ENCODE data around the gene PLAGL2. TPM values are rescaled to one million over a fixed set of nuclear protein-coding genes. Genes with fewer than 3 reads are reported as not detected.
A peak's percentile ranks its signal among the peaks of the same experiment; 100 is the strongest.

Gene PLAGL2
- total and polyA plus RNA-seq, 4 experiments from 2014 or later = 1.1 to 20.7 (median 12.0) TPM

- H3K27me3 Mint-ChIP-seq = no peaks in the 10 kb centered on the region
- H3K27ac Mint-ChIP-seq = peak overlapping the region; percentile 85 to 96 (median 93)
- H3K4me3 ChIP-seq (ENCODE audit: low read length in 2 of 2) = peak overlapping the region; percentile 57 to 60
- no peaks in the 10 kb centered on the region for H3K9me3 ChIP-seq (ENCODE audit: control insufficient read depth in 1 of 2, low read length in 2 of 2)
- no peaks in the 10 kb centered on the region for H3K27me3 ChIP-seq (ENCODE audit: insufficient read depth, low read length)
- peak overlapping the region; percentile 83 to 92 (median 86) for H3K4me3 Mint-ChIP-seq
- intact Hi-C loops (cut with micrococcal nuclease) = loop anchor here (2.0 kb wide), 1 partner anchor 17 kb away; the partner anchor contains the start of genes PLAGL2 and POFUT1
- H3K27ac ChIP-seq (ENCODE audit: low read depth, low read length) = peak overlapping the region; percentile 59
- H3K4me1 ChIP-seq (ENCODE audit: insufficient read depth, low read length) = peaks cover 16% of the 10 kb centered on the region
- H3K36me3 Mint-ChIP-seq = peaks cover 3 to 11% of the 10 kb centered on the region in 2 donors
- DNase-seq = peak; percentile 42 to 52 (median 47)
- peaks cover 6 to 34% (median 22%) of the 10 kb centered on the region in 4 donors for H3K4me1 Mint-ChIP-seq
- peaks cover 1% of the 10 kb centered on the region for H3K36me3 ChIP-seq (ENCODE audit: insufficient read depth, low read length)
- no peaks in the 10 kb centered on the region for H3K9me3 Mint-ChIP-seq
- CTCF ChIA-PET (ENCODE audit: partially characterized antibody) = no interaction called here
- POLR2A ChIA-PET (ENCODE audit: partially characterized antibody) = interaction anchor here (0.9 to 2.1 kb wide), 9 partner anchors 8 to 345 kb away, joined by 3 to 8 read pairs (median 5); partner anchors contain the start of genes ASXL1, PLAGL2 and TM9SF4
Measured at GRCh38 chr20:32189691-32190615, 17.6 kb downstream of the PLAGL2 start.

GRCh38 chr20:32189123-32189410 is 18.5 kb downstream of the PLAGL2 start:
- peaks cover 16% of the 10 kb centered on the region for H3K4me1 ChIP-seq (ENCODE audit: insufficient read depth, low read length)
- Mint-ChIP-seq H3K27ac (peak overlapping the region in 6 of 7 donors; percentile 30 to 95 (median 92)), H3K4me3 (peak overlapping the region; percentile 82 to 92 (median 86)), H3K9me3 (no peaks in the 10 kb centered on the region), H3K27me3 (no peaks in the 10 kb centered on the region), H3K4me1 (peaks cover 6 to 34% (median 22%) of the 10 kb centered on the region in 4 donors), H3K36me3 (peaks cover 0 to 6% of the 10 kb centered on the region in 2 donors)
- no peak for DNase-seq
- ChIA-PET POLR2A (ENCODE audit: partially characterized antibody) (interaction anchor here (1.0 to 2.1 kb wide), 6 partner anchors 9 to 346 kb away, joined by 3 to 8 read pairs (median 5); partner anchors contain the start of genes ASXL1 and TM9SF4), CTCF (ENCODE audit: partially characterized antibody) (no interaction called here)
- H3K9me3 ChIP-seq (ENCODE audit: control insufficient read depth in 1 of 2, low read length in 2 of 2) = no peaks in the 10 kb centered on the region
- intact Hi-C loops (cut with micrococcal nuclease) = no loop called here
- H3K27ac ChIP-seq (ENCODE audit: low read depth, low read length) = peak overlapping the region; percentile 59
- no peaks in the 10 kb centered on the region for H3K27me3 ChIP-seq (ENCODE audit: insufficient read depth, low read length)
- no peak overlapping the region for H3K4me3 ChIP-seq (ENCODE audit: low read length in 2 of 2)
- no peaks in the 10 kb centered on the region for H3K36me3 ChIP-seq (ENCODE audit: insufficient read depth, low read length)

GRCh38 chr20:32188376-32189122 is 19.0 kb downstream of the PLAGL2 start:
- Mint-ChIP-seq H3K36me3 (peaks cover 0 to 1% of the 10 kb centered on the region in 2 donors), H3K4me1 (peaks cover 6 to 34% (median 22%) of the 10 kb centered on the region in 4 donors), H3K27ac (peak overlapping the region; percentile 30 to 95 (median 88)), H3K9me3 (no peaks in the 10 kb centered on the region), H3K27me3 (no peaks in the 10 kb centered on the region), H3K4me3 (peak overlapping the region; percentile 50 to 92 (median 84))
- intact Hi-C loops (cut with micrococcal nuclease) = no loop called here
- Histone ChIP-seq H3K4me3 (ENCODE audit: low read length in 2 of 2) (no peak overlapping the region), H3K27me3 (ENCODE audit: insufficient read depth, low read length) (no peaks in the 10 kb centered on the region), H3K9me3 (ENCODE audit: control insufficient read depth in 1 of 2, low read length in 2 of 2) (no peaks in the 10 kb centered on the region), H3K27ac (ENCODE audit: low read depth, low read length) (no peak overlapping the region), H3K36me3 (ENCODE audit: insufficient read depth, low read length) (no peaks in the 10 kb centered on the region), H3K4me1 (ENCODE audit: insufficient read depth, low read length) (peaks cover 16% of the 10 kb centered on the region)
- DNase-seq = no peak
- ChIA-PET CTCF (ENCODE audit: partially characterized antibody) (no interaction called here), POLR2A (ENCODE audit: partially characterized antibody) (interaction anchor here (1.4 to 2.1 kb wide), 3 partner anchors 17 to 346 kb away, joined by 3 to 8 read pairs (median 5); partner anchors contain the start of gene TM9SF4)

GRCh38 chr20:32186506-32186905 is 21.0 kb downstream of the PLAGL2 start:
- H3K36me3 Mint-ChIP-seq = no peaks in the 10 kb centered on the region
- Histone ChIP-seq H3K4me1 (ENCODE audit: insufficient read depth, low read length) (peaks cover 16% of the 10 kb centered on the region), H3K27ac (ENCODE audit: low read depth, low read length) (no peak overlapping the region), H3K27me3 (ENCODE audit: insufficient read depth, low read length) (no peaks in the 10 kb centered on the region), H3K9me3 (ENCODE audit: control insufficient read depth in 1 of 2, low read length in 2 of 2) (no peaks in the 10 kb centered on the region), H3K36me3 (ENCODE audit: insufficient read depth, low read length) (no peaks in the 10 kb centered on the region), H3K4me3 (ENCODE audit: low read length in 2 of 2) (no peak overlapping the region)
- DNase-seq = no peak
- peaks cover 6 to 28% (median 21%) of the 10 kb centered on the region in 4 donors for H3K4me1 Mint-ChIP-seq
- intact Hi-C loops (cut with micrococcal nuclease) = no loop called here
- H3K9me3 Mint-ChIP-seq = no peaks in the 10 kb centered on the region
- H3K27ac Mint-ChIP-seq = no peak overlapping the region
- H3K4me3 Mint-ChIP-seq = no peak overlapping the region
- ChIA-PET CTCF (ENCODE audit: partially characterized antibody) (no interaction called here), POLR2A (ENCODE audit: partially characterized antibody) (no interaction called here)
- H3K27me3 Mint-ChIP-seq = no peaks in the 10 kb centered on the region

- Histone ChIP-seq H3K4me1 (ENCODE audit: insufficient read depth, low read length) (peaks cover 16% of the 10 kb centered on the region), H3K27me3 (ENCODE audit: insufficient read depth, low read length) (no peaks in the 10 kb centered on the region), H3K9me3 (ENCODE audit: control insufficient read depth in 1 of 2, low read length in 2 of 2) (no peaks in the 10 kb centered on the region), H3K36me3 (ENCODE audit: insufficient read depth, low read length) (no peaks in the 10 kb centered on the region), H3K27ac (ENCODE audit: low read depth, low read length) (no peak overlapping the region), H3K4me3 (ENCODE audit: low read length in 2 of 2) (no peak overlapping the region)
- H3K9me3 Mint-ChIP-seq = no peaks in the 10 kb centered on the region
- H3K27ac Mint-ChIP-seq = peak overlapping the region in 4 of 7 donors; percentile 42 to 65 (median 48)
- H3K4me3 Mint-ChIP-seq = no peak overlapping the region
- no peaks in the 10 kb centered on the region for H3K36me3 Mint-ChIP-seq
- intact Hi-C loops (cut with micrococcal nuclease) = no loop called here
- no peaks in the 10 kb centered on the region for H3K27me3 Mint-ChIP-seq
- ChIA-PET POLR2A (ENCODE audit: partially characterized antibody) (no interaction called here), CTCF (ENCODE audit: partially characterized antibody) (no interaction called here)
- no peak for DNase-seq
- H3K4me1 Mint-ChIP-seq = peaks cover 6 to 18% (median 12%) of the 10 kb centered on the region in 4 donors
Measured at GRCh38 chr20:32184961-32185603, 22.5 kb downstream of the PLAGL2 start.

- no peak overlapping the region for H3K4me3 Mint-ChIP-seq
- CTCF ChIA-PET (ENCODE audit: partially characterized antibody) = no interaction called here
Measured at GRCh38 chr20:32183947-32184635, 23.5 kb downstream of the PLAGL2 start.

More at GRCh38 chr20:32183947-32184635, 23.5 kb downstream of the PLAGL2 start:
- Histone ChIP-seq H3K4me1 (ENCODE audit: insufficient read depth, low read length) (peaks cover 9% of the 10 kb centered on the region), H3K4me3 (ENCODE audit: low read length in 2 of 2) (no peak overlapping the region), H3K36me3 (ENCODE audit: insufficient read depth, low read length) (no peaks in the 10 kb centered on the region), H3K9me3 (ENCODE audit: control insufficient read depth in 1 of 2, low read length in 2 of 2) (no peaks in the 10 kb centered on the region), H3K27me3 (ENCODE audit: insufficient read depth, low read length) (no peaks in the 10 kb centered on the region), H3K27ac (ENCODE audit: low read depth, low read length) (no peak overlapping the region)
- no peak for DNase-seq
- POLR2A ChIA-PET (ENCODE audit: partially characterized antibody) = no interaction called here
- Mint-ChIP-seq H3K36me3 (no peaks in the 10 kb centered on the region), H3K27me3 (no peaks in the 10 kb centered on the region), H3K27ac (no peak overlapping the region), H3K4me1 (peaks cover 4 to 12% (median 8%) of the 10 kb centered on the region in 4 donors), H3K9me3 (no peaks in the 10 kb centered on the region)
- intact Hi-C loops (cut with micrococcal nuclease) = no loop called here

All from CD4-positive, alpha-beta memory T cell (primary cell).